NCI-H2196 treated with DMSO at 0.1 percent for 48 hours (cell line): ENCODE data around the gene DGCR6L.
"Not testable (repeated sequence)": the region's sequence is repeated elsewhere in the genome, so short reads cannot be mapped to it uniquely, and the experiment has no call there.

Experiments used
- DNase-seq: peaks from one replicate; lab custom pipeline; 2025; ENCODE audit not compliant: unreplicated experiment; lab: John Stamatoyannopoulos, UW

DGCR6L gene

DNA sequence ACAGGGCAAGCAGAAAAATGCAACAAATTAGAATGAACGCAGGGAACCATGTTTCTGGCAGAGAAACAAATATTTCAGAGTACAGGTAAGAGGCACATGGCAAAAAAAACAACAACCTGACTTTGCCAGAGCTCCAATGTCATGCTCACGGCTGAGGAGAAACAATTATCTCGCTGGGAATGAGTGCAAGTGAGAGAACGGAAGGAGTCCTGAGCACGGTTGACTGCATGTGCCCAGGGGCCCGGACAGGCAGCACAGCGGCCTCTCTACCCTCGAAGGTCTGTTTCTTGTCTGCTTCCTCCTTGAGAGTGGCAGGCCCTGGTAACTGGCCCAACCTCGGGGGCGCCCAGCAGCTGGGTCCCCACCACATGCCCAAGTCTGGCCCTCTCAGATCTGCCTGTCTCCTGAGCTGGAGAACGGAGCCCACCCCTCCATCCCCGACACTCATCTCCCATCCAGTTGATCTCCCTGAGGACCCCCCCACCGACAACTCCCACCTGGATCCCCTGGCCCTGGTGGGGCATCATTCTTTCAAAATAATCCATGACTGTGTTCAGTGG is 27.1 kb downstream of the DGCR6L start:
- no peak for DNase-seq

DNA sequence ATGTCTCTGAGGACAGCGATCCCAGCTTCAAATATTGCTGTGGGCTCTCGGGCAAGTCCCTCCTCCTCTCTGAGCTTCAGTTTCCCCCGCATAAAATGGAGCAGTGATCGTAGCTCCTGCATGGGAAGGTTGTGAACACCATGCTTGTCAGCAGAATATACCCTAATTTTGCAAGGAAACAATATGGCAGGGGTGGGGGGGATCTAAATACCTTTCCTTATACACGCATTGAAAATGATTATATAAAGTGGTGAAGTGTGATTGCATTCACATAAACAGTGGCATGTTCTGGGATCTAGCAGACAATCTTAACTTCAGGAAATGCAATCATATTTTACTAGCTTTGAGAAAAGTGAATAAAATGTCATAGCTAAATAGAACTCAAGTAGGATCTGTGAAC is 27.8 kb downstream of the DGCR6L start:
- DNase-seq: no peak

DNA sequence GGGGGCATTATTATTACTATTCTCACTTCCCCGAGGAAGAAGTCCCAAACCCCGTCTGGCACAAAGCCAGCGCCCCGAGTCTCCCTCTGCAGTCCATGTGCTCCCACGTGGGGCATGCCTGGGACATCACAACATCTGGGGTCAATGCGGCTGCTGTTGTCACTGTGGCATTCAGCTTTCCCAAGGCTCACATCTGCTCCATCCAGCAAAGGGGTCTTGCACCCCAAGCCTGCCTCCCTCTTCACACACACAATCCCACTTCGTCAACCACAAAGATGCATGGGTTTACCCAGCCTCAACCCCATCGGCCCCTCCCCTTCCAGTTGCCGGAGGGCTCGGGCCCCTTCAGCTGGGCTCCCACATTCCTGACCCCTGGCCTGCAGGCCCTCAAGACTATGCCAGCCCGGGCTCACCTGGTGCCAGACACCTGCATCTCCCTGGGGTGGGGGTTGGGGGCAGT is 28.2 kb downstream of the DGCR6L start:
- no peak for DNase-seq

- no peak for DNase-seq
These were observed 28.6 kb downstream of the DGCR6L start for GRCh38 chr22:20291249-20291586.

GRCh38 chr22:20290578-20291248 is 29.1 kb downstream of the DGCR6L start:
- DNase-seq: no peak

DNA sequence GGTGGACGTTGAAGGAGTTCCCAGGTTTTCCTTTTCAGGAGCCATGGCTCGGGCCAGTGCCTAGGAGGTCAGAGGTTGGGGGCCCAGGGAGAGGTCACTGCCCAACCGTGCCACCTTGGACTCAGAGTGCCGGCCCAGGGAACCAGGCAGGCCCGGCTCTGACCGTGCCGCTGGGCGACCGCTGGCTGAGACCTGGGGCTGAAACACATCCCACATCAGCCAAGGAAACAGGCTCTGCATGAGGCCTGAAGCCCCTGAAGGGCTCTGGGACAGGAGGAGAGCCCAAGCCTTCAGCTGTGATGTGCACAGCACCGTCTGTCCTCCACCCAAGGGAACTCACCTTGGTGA is 29.8 kb downstream of the DGCR6L start:
- DNase-seq: no peak

DNA sequence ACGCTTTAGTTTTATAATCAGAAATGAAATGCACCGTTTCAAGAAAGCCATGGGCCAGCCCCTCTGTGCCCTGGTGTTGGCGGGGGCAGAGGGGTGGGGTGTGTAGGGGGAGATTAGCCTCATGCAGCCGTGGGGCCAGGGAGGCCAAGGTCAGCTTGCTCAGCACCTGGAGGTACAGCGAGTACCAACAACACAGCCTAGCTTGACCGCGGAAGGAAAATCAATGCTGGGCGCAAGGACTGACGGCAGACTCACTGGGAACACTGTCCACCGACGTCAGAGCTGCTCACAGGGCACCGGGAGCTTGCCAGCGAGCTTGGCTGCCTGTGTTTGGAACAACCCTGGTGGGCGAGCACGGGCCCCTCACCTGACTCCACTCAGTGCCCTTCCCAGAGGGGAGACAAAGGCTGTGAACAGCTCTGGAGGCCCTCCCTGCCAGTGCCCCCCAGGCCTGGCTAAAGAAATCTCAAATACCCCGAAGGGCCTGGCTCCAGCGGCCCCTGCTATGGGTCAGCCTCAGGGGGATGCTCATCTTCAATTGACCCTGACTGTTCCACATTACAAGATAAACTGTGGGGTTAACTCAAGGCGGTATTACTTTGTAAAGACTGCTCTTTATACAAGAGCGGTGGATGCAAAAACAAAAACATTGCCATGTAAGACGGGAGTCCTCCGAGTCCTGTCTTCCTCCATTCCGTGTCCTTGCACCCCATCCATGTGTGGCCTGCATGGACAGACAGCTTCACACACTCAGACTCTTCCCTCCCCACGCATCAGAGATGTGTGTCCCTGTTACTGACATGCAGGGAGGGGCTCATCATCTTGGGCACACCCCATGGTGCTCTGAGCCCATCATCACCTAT is 30.4 kb downstream of the DGCR6L start:
- DNase-seq: not testable (repeated sequence)

DNA sequence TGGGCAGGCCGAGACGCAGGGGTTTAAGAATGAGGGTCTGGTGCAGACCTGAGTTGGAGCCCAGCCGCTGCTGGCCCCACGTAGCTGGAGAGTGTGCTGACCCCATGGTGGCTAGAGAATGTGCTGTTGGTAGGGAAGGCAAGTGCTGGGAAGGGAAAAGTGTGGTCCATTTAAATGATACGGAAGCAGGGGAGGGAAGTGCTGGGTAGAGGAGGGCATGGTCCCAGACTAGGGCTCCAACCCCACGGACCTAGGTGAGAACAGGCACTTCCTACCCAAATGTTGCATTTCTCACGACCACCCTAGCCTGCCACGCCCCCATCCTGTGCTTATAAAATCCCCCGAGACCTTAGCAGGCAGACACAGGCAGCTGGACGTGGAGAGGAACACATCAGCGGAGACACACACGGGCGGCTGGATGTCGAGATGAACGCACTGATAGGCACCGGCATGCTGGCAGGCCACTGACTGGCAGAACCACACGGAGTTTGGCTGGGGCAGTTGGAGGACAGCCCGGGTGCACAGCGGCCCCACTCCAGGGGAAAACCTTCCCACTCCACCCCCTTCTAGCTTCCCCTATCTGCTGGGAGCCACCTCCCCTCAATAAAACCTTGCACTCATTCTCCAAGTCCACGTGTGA is 33.0 kb downstream of the DGCR6L start:
- DNase-seq: not testable (repeated sequence)

- not testable (repeated sequence) for DNase-seq
These were observed 33.6 kb downstream of the DGCR6L start for GRCh38 chr22:20286312-20286660.

DNA sequence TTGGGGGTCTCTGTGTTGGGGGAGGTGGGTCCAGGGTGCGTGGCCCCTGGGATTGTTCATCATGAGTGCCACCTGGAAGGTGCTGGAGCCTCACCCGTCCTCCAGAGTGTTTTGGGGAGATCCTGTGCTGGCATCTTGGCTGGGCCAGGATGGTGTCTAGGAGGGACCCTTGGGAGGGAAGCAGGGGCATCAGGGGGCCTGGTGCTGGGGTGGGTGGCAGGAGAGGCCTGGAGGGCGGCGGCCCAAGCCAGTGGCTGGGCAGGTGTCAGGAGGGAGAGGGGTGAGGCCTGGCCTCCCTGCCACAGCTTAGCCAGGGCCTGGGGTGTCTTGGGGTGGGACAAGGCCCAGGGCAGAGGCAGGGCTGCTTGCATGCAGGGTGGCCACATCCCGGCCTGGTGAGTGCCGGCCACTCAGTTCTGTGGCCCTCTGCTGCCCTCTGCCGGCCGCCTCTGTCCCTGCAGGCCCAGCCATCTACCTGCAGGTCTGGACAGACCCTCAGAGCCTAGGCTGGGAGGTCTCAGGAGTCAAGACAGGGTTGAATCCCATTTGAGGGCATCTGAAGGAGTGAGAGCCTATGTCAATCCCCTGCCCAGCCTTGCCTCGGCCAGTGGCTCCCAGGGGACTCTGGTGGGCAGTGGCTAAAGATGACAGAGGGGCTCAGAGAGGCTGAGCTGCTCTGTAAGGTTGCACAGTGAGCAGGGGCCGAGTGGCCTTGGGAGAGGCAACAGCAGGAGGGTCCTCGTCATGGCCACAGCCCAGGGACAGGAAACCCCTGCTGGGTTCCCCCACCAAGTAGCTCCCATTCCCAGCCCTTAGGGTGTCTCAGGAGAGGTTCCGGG is 34.2 kb downstream of the DGCR6L start:
- DNase-seq: not testable (repeated sequence)

GRCh38 chr22:20284471-20285086 is 35.3 kb downstream of the DGCR6L start:
- DNase-seq: no peak

GRCh38 chr22:20283674-20284066 is 36.2 kb downstream of the DGCR6L start:
- no peak for DNase-seq

GRCh38 chr22:20282901-20283673 is 36.8 kb downstream of the DGCR6L start:
- DNase-seq: no peak

DNA sequence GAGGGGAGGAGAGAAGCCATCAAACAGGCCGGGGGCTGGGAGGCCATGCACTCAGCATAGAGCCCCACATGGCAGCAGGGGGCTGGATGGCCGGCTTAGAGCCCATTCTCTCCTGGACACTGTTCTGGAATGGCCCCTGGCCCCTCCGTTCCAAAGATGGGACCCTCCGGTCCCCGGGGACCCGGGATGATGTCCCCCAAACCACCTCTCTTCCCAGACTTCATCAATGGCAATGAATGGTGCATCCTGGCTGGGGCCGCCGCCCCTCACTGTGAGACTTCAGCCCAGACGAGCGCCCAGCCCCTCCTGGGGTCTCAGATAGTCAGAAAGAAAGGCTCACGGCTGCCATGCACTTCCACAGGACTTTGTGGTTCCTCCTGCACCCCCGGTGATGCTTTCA is 38.0 kb downstream of the DGCR6L start:
- DNase-seq: no peak

GRCh38 chr22:20281473-20281872 is 38.4 kb downstream of the DGCR6L start:
- DNase-seq: not testable (repeated sequence)

DNA sequence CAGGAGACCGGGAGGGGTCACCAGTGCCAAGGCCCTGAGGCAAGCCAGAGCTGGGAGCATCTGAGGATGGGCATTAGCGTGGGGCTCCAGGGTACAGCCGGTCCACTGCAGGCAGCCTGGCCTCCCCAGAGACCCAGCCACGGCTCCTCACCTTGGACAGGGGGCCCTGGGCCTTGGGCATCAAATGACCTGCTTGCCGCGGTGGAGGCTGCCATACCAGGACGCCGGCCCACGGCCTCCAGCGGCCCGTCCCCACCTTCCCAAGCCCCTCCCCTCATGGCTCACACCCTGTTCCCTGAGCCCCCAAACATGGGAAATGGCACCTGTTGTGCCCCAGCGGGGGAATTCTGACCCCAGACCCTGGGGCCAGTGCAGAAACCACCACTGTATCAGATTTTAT is 39.0 kb downstream of the DGCR6L start:
- DNase-seq: no peak

DNA sequence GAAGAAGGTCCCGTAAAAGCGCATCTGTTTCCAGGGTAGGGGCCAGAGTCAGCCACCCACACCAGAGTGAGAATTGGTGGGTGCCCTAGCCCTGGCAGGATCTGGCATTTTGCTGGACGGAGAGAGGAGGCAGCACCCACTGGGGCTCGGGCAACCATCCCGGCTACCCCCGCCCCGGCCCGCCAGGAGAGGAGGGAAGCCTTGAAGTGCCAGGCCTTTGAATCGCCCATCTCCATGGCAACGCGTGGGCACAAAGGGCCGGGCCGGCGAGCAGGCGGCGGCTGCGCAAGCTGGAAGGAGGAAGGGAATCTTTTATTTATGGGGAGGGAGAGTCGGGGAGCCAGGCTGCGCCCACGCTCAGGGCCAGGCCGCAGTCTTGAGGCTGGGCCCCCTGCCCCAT is 39.7 kb downstream of the DGCR6L start:
- DNase-seq: not testable (repeated sequence)

DNA sequence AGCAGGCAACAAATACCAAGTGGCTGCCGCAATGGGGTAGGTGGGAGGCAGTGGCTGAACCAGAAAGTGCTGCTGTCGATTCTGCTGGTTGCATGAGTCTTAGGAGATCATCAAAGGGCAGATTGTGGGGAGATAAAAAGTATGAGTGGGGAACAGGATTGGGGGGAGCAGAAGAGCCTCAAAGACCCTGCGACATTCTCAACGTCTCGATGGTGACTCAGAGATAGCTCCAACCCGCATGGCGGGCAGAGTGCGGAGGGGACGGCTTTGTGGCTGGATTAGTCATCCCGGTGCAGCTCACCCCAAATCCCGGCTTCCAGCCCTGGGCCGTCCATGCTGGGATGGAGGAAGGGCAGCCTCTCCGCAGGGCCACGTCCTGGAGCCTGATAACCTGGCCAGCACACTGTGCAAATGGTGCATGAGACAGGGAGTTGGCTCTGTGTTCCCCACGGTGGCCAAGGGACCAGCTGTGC is 40.2 kb downstream of the DGCR6L start:
- no peak for DNase-seq

- DNase-seq: not testable (repeated sequence)
These were observed 41.0 kb downstream of the DGCR6L start for GRCh38 chr22:20278726-20279490.
